ENCODE results near the gene QRICH1.

Gene QRICH1

GRCh38 chr3:49100046-49100615 lies 6.3 kb upstream of the QRICH1 start:
- TF ChIP-seq, protein P1, sequence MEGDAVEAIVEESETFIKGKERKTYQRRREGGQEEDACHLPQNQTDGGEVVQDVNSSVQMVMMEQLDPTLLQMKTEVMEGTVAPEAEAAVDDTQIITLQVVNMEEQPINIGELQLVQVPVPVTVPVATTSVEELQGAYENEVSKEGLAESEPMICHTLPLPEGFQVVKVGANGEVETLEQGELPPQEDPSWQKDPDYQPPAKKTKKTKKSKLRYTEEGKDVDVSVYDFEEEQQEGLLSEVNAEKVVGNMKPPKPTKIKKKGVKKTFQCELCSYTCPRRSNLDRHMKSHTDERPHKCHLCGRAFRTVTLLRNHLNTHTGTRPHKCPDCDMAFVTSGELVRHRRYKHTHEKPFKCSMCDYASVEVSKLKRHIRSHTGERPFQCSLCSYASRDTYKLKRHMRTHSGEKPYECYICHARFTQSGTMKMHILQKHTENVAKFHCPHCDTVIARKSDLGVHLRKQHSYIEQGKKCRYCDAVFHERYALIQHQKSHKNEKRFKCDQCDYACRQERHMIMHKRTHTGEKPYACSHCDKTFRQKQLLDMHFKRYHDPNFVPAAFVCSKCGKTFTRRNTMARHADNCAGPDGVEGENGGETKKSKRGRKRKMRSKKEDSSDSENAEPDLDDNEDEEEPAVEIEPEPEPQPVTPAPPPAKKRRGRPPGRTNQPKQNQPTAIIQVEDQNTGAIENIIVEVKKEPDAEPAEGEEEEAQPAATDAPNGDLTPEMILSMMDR (IDR thresholded peaks at IDR 0.05; ENCODE audit: low read length, missing control alignments), result no peak
- DNase-seq (ENCODE audit: low read depth), result no peak
- H3K4me3 ChIP-seq (replicated peaks; ENCODE audit: low read depth, low read length), result no peak overlapping the region

GRCh38 chr3:49098910-49099630 lies 5.2 kb upstream of the QRICH1 start:
- no peak overlapping the region for H3K4me3 ChIP-seq (replicated peaks; ENCODE audit: low read depth, low read length)
- no peak for DNase-seq (ENCODE audit: low read depth)
- TF ChIP-seq, protein P1 (IDR thresholded peaks at IDR 0.05; ENCODE audit: low read length, missing control alignments), result no peak

DNA sequence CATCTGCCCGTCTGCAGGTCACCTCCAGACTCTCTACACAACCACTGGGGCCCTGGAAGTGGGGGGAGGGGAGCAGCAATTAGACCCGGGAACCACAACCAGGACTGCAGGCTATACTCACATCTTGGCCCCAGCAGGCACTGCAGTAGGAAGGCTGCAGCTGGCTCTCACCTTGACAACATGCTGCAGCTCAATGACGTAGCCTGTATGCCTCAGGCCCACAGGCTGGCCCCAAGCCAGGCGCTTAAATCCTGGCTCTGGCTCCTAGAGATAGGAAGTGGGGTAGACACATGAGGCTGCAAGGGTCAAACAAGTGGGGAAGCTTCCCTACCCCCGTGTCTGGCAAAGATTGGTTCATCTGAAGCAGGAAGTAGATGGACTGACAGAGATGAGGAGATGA lies 4.6 kb upstream of the QRICH1 start:
- no peak for DNase-seq (ENCODE audit: low read depth)
- H3K4me3 ChIP-seq (replicated peaks; ENCODE audit: low read depth, low read length), result no peak overlapping the region
- TF ChIP-seq, protein P1 (IDR thresholded peaks at IDR 0.05; ENCODE audit: low read length, missing control alignments), result no peak

- H3K4me3 ChIP-seq (replicated peaks; ENCODE audit: low read depth, low read length), result peak overlapping the region; percentile 96
- TF ChIP-seq, protein P1 (IDR thresholded peaks at IDR 0.05; ENCODE audit: low read length, missing control alignments), result no peak
Observed at GRCh38 chr3:49092938-49093852, 676 bp downstream of the QRICH1 start.

GRCh38 chr3:49081429-49081828 lies 12.4 kb downstream of the QRICH1 start:
- DNase-seq (ENCODE audit: low read depth), result no peak
- H3K4me3 ChIP-seq (replicated peaks; ENCODE audit: low read depth, low read length), result no peak overlapping the region
- TF ChIP-seq, protein P1 (IDR thresholded peaks at IDR 0.05; ENCODE audit: low read length, missing control alignments), result no peak

More at GRCh38 chr3:49092938-49093852, 676 bp downstream of the QRICH1 start:
- peak; percentile 88 for DNase-seq (ENCODE audit: low read depth)

- H3K4me3 ChIP-seq (replicated peaks; ENCODE audit: low read depth, low read length), result no peak overlapping the region
- no peak for DNase-seq (ENCODE audit: low read depth)
- TF ChIP-seq, protein P1 (IDR thresholded peaks at IDR 0.05; ENCODE audit: low read length, missing control alignments), result no peak
Observed at GRCh38 chr3:49079270-49079669, 14.6 kb downstream of the QRICH1 start.
